ENCODE results near the gene TET1. TPM values are rescaled to one million over a fixed set of nuclear protein-coding genes. Genes with fewer than 3 reads are reported as not detected.
"Not testable (repeated sequence)": the region's sequence is repeated elsewhere in the genome, so short reads cannot be mapped to it uniquely, and the experiment has no call there.

Gene TET1
- total RNA-seq, 1 experiment from 2014 or later = 2.3 TPM

DNA sequence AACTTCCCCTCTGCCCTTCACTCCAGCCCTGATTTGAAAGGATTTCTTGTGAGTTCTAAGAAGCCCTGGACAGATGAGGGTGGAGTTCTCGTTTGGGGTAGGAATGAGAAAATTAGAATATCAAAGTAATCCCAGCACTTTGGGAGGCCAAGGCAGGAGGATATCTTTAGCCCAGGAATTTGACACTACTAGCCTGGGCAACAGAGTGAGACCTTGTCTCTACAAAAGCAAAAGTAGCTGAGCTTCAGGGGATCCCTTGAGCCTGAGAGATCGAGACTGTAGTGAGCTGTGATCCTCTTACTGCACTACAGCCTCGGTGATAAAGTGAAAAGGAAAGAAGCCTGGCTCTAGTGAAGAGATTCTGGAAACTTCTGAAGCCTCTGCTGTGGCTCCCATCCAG lies 76.2 kb downstream of the TET1 start:
- POLR2A ChIA-PET = no interaction called here

DNA sequence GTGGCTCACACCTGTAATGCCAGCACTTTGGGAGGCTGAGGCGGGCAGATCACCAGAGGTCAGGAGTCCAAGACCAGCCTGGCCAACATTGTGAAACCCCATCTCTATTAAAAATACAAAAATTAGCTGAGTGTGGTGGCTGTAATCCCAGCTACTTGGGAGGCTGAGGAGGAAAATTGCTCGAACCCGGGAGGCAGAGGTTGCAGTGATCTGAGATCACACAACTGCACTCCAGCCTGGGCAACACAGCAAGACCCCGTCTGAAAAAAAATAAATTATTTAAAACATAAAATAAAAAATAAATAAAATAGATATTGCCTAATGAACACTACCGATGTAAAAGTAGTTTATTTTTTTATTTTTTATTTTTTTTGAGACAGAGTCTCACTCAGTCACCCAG lies 83.4 kb downstream of the TET1 start:
- intact Hi-C loops (cut with micrococcal nuclease; ENCODE audit: unreplicated experiment); ATAC-seq; H3K27me3 ChIP-seq (ENCODE audit: control insufficient read depth, insufficient read depth, low read length); H3K27ac ChIP-seq (ENCODE audit: low read length); BruUV-seq (replicated peaks); H3K36me3 ChIP-seq (ENCODE audit: control insufficient read depth, insufficient read depth, low read length); in situ Hi-C loops (cut with HindIII; ENCODE audit: low pct_unique_long_range_greater_than_20kb, low sequenced_read_pairs); DNase-seq (ENCODE audit: low read depth, low spot score); H3K4me3 ChIP-seq (ENCODE audit: low read depth in 2 of 2, low read length in 2 of 2); H3K9me3 ChIP-seq (ENCODE audit: control insufficient read depth, insufficient read depth, low read depth, low read length); H3K4me1 ChIP-seq (ENCODE audit: control insufficient read depth, insufficient read depth, low read length); CTCF ChIA-PET: not testable (repeated sequence)
- POLR2A ChIA-PET = interaction anchor here (0.9 kb wide), 1 partner anchor 12 kb away, joined by 10 read pairs; no protein-coding TSS in a partner anchor

More for the DNA sequence above, 76.2 kb downstream of the TET1 start:
- in situ Hi-C loops (cut with HindIII; ENCODE audit: low pct_unique_long_range_greater_than_20kb, low sequenced_read_pairs) (no loop called here), intact Hi-C loops (cut with micrococcal nuclease; ENCODE audit: unreplicated experiment) (no loop called here)
- no peak for DNase-seq (ENCODE audit: low read depth, low spot score)
- no TSS peak for BruUV-seq (replicated peaks)
- ATAC-seq = no peak
- Histone ChIP-seq H3K36me3 (ENCODE audit: control insufficient read depth, insufficient read depth, low read length) (no peaks in the 10 kb centered on the region), H3K9me3 (ENCODE audit: control insufficient read depth, insufficient read depth, low read depth, low read length) (no peaks in the 10 kb centered on the region), H3K4me3 (ENCODE audit: low read depth in 2 of 2, low read length in 2 of 2) (no peak overlapping the region), H3K27me3 (ENCODE audit: control insufficient read depth, insufficient read depth, low read length) (no peaks in the 10 kb centered on the region), H3K27ac (ENCODE audit: low read length) (no peak overlapping the region), H3K4me1 (ENCODE audit: control insufficient read depth, insufficient read depth, low read length) (peaks cover 4% of the 10 kb centered on the region)
- TF ChIP-seq, protein P1, sequence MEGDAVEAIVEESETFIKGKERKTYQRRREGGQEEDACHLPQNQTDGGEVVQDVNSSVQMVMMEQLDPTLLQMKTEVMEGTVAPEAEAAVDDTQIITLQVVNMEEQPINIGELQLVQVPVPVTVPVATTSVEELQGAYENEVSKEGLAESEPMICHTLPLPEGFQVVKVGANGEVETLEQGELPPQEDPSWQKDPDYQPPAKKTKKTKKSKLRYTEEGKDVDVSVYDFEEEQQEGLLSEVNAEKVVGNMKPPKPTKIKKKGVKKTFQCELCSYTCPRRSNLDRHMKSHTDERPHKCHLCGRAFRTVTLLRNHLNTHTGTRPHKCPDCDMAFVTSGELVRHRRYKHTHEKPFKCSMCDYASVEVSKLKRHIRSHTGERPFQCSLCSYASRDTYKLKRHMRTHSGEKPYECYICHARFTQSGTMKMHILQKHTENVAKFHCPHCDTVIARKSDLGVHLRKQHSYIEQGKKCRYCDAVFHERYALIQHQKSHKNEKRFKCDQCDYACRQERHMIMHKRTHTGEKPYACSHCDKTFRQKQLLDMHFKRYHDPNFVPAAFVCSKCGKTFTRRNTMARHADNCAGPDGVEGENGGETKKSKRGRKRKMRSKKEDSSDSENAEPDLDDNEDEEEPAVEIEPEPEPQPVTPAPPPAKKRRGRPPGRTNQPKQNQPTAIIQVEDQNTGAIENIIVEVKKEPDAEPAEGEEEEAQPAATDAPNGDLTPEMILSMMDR (IDR thresholded peaks at IDR 0.05) = no peak
- no peak for TF ChIP-seq POLR2AphosphoS5 (IDR thresholded peaks at IDR 0.05; ENCODE audit: low read depth, low read length)
- no peak for TF ChIP-seq TCF7L2 (IDR thresholded peaks at IDR 0.05; ENCODE audit: low read depth, low read length)
- TF ChIP-seq, protein P2, sequence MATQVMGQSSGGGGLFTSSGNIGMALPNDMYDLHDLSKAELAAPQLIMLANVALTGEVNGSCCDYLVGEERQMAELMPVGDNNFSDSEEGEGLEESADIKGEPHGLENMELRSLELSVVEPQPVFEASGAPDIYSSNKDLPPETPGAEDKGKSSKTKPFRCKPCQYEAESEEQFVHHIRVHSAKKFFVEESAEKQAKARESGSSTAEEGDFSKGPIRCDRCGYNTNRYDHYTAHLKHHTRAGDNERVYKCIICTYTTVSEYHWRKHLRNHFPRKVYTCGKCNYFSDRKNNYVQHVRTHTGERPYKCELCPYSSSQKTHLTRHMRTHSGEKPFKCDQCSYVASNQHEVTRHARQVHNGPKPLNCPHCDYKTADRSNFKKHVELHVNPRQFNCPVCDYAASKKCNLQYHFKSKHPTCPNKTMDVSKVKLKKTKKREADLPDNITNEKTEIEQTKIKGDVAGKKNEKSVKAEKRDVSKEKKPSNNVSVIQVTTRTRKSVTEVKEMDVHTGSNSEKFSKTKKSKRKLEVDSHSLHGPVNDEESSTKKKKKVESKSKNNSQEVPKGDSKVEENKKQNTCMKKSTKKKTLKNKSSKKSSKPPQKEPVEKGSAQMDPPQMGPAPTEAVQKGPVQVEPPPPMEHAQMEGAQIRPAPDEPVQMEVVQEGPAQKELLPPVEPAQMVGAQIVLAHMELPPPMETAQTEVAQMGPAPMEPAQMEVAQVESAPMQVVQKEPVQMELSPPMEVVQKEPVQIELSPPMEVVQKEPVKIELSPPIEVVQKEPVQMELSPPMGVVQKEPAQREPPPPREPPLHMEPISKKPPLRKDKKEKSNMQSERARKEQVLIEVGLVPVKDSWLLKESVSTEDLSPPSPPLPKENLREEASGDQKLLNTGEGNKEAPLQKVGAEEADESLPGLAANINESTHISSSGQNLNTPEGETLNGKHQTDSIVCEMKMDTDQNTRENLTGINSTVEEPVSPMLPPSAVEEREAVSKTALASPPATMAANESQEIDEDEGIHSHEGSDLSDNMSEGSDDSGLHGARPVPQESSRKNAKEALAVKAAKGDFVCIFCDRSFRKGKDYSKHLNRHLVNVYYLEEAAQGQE (IDR thresholded peaks at IDR 0.05; ENCODE audit: insufficient read depth in 1 of 2, low read depth in 2 of 2, low read length in 1 of 2) = no peak
- TF ChIP-seq SIN3A (IDR thresholded peaks at IDR 0.05; ENCODE audit: borderline replicate concordance, insufficient read depth, low read depth, low read length) = no peak
- CTCF ChIA-PET = no interaction called here

DNA sequence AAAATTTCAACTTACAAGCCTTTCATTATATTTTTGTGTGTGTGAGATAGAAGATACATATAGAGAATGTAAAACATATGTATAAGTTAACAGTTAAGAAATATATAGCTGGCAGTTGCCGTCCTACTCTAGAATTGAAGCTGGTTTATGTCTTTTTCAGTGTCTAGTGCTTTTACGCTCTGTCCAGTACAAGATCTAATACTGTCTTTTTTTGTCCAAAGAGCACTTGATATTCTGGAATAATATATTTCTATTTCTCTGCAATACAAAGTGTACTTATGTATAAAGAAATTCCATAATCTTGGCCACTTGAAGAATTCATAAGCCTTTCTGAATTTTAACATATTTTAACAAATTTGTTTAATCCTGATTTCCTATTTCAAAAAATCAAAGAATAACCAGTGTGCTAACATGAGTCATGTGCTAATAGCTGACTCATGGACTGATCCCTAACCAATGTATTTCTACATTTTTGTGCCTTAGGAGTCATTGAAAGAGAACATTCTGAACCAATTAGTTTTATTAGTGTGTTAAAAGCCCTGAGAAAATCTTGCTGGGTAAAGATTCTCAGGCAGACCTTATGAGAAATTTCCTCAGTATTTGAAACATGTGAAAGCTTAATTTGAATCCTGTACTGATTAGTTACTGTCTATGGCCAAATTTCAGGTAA lies 87.7 kb downstream of the TET1 start:
- Histone ChIP-seq H3K27me3 (ENCODE audit: control insufficient read depth, insufficient read depth, low read length) (no peaks in the 10 kb centered on the region), H3K27ac (ENCODE audit: low read length) (no peak overlapping the region), H3K9me3 (ENCODE audit: control insufficient read depth, insufficient read depth, low read depth, low read length) (no peaks in the 10 kb centered on the region), H3K4me1 (ENCODE audit: control insufficient read depth, insufficient read depth, low read length) (no peaks in the 10 kb centered on the region), H3K36me3 (ENCODE audit: control insufficient read depth, insufficient read depth, low read length) (no peaks in the 10 kb centered on the region), H3K4me3 (ENCODE audit: low read depth in 2 of 2, low read length in 2 of 2) (no peak overlapping the region)
- ATAC-seq (no peak), DNase-seq (ENCODE audit: low read depth, low spot score) (no peak)
- in situ Hi-C loops (cut with HindIII; ENCODE audit: low pct_unique_long_range_greater_than_20kb, low sequenced_read_pairs) = no loop called here
- POLR2A ChIA-PET = no interaction called here
- TF ChIP-seq, protein P2 (IDR thresholded peaks at IDR 0.05; ENCODE audit: insufficient read depth in 1 of 2, low read depth in 2 of 2, low read length in 1 of 2) = no peak
- TF ChIP-seq, protein P1 (IDR thresholded peaks at IDR 0.05) = no peak
- TF ChIP-seq TCF7L2 (IDR thresholded peaks at IDR 0.05; ENCODE audit: low read depth, low read length) (no peak), SIN3A (IDR thresholded peaks at IDR 0.05; ENCODE audit: borderline replicate concordance, insufficient read depth, low read depth, low read length) (no peak), POLR2AphosphoS5 (IDR thresholded peaks at IDR 0.05; ENCODE audit: low read depth, low read length) (no peak)
- CTCF ChIA-PET = interaction anchor here (0.7 kb wide), 1 partner anchor 345 kb away, joined by 4 read pairs; no protein-coding TSS in a partner anchor
- no TSS peak for BruUV-seq (replicated peaks)
- intact Hi-C loops (cut with micrococcal nuclease; ENCODE audit: unreplicated experiment) = no loop called here

All from Panc1 (cell line).